Measurements from ENCODE around the gene PPTC7.
"Not testable (repeated sequence)": the region's sequence is repeated elsewhere in the genome, so short reads cannot be mapped to it uniquely, and the experiment has no call there.

The PPTC7 gene

GRCh38 chr12:110534811-110535210 is 48.3 kb downstream of the PPTC7 start:
- Histone ChIP-seq H3K9me3 (ENCODE audit: severe bottlenecking) (no peaks in the 10 kb centered on the region), H3K27me3 (ENCODE audit: insufficient read depth, low read depth, severe bottlenecking) (no peaks in the 10 kb centered on the region), H3K36me3 (peaks cover 35% of the 10 kb centered on the region), H3K4me3 (ENCODE audit: low read depth, low read length) (no peak overlapping the region), H3K27ac (no peak overlapping the region)
- DNase-seq: no peak
- TF ChIP-seq, protein P1, sequence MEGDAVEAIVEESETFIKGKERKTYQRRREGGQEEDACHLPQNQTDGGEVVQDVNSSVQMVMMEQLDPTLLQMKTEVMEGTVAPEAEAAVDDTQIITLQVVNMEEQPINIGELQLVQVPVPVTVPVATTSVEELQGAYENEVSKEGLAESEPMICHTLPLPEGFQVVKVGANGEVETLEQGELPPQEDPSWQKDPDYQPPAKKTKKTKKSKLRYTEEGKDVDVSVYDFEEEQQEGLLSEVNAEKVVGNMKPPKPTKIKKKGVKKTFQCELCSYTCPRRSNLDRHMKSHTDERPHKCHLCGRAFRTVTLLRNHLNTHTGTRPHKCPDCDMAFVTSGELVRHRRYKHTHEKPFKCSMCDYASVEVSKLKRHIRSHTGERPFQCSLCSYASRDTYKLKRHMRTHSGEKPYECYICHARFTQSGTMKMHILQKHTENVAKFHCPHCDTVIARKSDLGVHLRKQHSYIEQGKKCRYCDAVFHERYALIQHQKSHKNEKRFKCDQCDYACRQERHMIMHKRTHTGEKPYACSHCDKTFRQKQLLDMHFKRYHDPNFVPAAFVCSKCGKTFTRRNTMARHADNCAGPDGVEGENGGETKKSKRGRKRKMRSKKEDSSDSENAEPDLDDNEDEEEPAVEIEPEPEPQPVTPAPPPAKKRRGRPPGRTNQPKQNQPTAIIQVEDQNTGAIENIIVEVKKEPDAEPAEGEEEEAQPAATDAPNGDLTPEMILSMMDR (IDR thresholded peaks at IDR 0.05; ENCODE audit: low read depth, low read length): no peak

DNA sequence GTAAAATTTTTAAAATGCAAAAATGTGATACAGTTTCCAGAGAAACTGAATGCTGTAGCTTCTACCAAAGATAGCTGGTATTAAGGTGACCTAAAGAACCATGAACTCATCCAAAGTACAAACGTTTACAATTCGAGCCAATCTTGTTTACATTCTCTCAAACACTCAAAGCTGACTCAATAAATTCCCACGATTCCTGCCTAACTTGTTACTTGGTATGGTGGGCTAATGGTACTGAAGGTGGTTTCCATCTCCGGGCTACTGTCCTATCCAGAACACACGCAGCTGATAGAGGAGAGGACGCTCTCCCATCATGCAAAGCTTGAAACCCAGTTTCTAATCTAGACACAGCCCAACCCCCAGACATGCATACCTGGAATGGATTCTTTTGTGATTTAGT is 49.5 kb downstream of the PPTC7 start:
- H3K4me3 ChIP-seq (ENCODE audit: low read depth, low read length): no peak overlapping the region
- H3K9me3 ChIP-seq (ENCODE audit: severe bottlenecking): no peaks in the 10 kb centered on the region
- H3K36me3 ChIP-seq: peaks cover 29% of the 10 kb centered on the region
- DNase-seq: no peak
- H3K27ac ChIP-seq: no peak overlapping the region
- no peaks in the 10 kb centered on the region for H3K27me3 ChIP-seq (ENCODE audit: insufficient read depth, low read depth, severe bottlenecking)
- TF ChIP-seq, protein P1 (IDR thresholded peaks at IDR 0.05; ENCODE audit: low read depth, low read length): no peak

GRCh38 chr12:110532644-110533043 is 50.5 kb downstream of the PPTC7 start:
- H3K27ac ChIP-seq: no peak overlapping the region
- no peaks in the 10 kb centered on the region for H3K9me3 ChIP-seq (ENCODE audit: severe bottlenecking)
- no peak for DNase-seq
- H3K36me3 ChIP-seq: peaks cover 19% of the 10 kb centered on the region
- no peak overlapping the region for H3K4me3 ChIP-seq (ENCODE audit: low read depth, low read length)
- TF ChIP-seq, protein P1 (IDR thresholded peaks at IDR 0.05; ENCODE audit: low read depth, low read length): no peak
- no peaks in the 10 kb centered on the region for H3K27me3 ChIP-seq (ENCODE audit: insufficient read depth, low read depth, severe bottlenecking)

DNA sequence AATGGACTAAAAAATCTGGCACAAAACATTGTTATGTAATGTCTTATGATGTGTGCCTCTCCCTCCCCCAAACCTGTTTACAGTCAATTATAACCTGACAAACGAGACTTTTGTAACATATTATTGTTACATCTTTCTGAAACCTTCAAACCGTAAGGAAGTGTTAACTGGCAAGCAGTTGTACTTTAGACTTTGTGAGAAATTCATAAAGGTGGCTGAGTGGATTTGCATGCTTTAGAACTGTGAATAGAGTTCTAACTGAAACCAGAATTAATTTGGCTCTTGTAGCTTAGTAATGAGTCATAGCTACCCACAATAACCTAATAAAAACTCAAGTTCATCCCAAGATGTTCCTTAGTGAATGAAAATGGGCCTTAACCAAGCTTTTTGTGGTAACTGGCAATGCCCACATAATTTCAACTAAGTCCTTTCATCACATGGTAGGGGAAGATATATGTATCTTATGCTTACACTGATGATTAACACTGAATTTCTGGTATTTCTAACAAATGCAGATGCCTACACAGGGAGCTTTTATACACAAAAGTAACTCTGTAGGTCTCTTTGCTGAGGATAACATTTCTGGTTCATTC is 51.3 kb downstream of the PPTC7 start:
- Histone ChIP-seq H3K4me3 (ENCODE audit: low read depth, low read length) (no peak overlapping the region), H3K27ac (no peak overlapping the region), H3K9me3 (ENCODE audit: severe bottlenecking) (no peaks in the 10 kb centered on the region), H3K36me3 (peaks cover 12% of the 10 kb centered on the region), H3K27me3 (ENCODE audit: insufficient read depth, low read depth, severe bottlenecking) (no peaks in the 10 kb centered on the region)
- TF ChIP-seq, protein P1 (IDR thresholded peaks at IDR 0.05; ENCODE audit: low read depth, low read length): no peak
- no peak for DNase-seq

- Histone ChIP-seq H3K27ac (no peak overlapping the region), H3K4me3 (ENCODE audit: low read depth, low read length) (no peak overlapping the region), H3K36me3 (no peaks in the 10 kb centered on the region; the same call in 1 of the 2 replicates), H3K9me3 (ENCODE audit: severe bottlenecking) (no peaks in the 10 kb centered on the region), H3K27me3 (ENCODE audit: insufficient read depth, low read depth, severe bottlenecking) (no peaks in the 10 kb centered on the region)
- DNase-seq: no peak
- TF ChIP-seq, protein P1 (IDR thresholded peaks at IDR 0.05; ENCODE audit: low read depth, low read length): no peak
Observed at GRCh38 chr12:110530511-110530910, 52.6 kb downstream of the PPTC7 start.

DNA sequence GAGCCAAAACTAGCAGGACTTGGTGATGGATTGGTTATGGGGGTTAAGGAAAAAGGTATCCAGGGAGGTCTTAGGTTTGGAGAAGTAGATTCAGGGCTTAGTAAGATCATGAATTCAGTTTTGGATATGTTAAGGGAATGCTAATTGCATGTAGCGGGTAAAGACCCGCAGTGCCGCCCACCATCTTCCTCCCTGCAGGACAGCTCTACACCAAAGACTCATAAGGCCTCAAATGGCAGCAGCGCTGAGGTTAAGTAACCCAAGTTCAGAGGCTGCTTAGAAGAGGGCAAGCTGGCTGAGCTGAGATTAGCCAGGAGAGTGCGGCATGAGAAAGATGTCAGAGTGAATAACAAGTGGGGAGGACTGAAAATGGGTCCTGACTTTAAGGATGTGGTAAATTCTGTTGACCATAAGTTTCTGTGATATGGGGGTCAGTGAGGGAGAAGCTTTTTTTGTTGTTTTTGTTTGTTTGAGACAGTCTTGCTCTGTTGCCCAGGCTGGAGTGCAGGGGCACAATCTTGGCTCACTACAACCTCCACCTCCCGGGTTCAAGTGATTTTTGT is 54.8 kb downstream of the PPTC7 start:
- peak; percentile 42 for DNase-seq
- H3K9me3 ChIP-seq (ENCODE audit: severe bottlenecking): no peaks in the 10 kb centered on the region
- no peaks in the 10 kb centered on the region for H3K27me3 ChIP-seq (ENCODE audit: insufficient read depth, low read depth, severe bottlenecking)
- TF ChIP-seq, protein P1 (IDR thresholded peaks at IDR 0.05; ENCODE audit: low read depth, low read length): no peak
- H3K36me3 ChIP-seq: no peaks in the 10 kb centered on the region; the same call in 1 of the 2 replicates
- no peak overlapping the region for H3K4me3 ChIP-seq (ENCODE audit: low read depth, low read length)
- H3K27ac ChIP-seq: no peak overlapping the region

- not testable (repeated sequence) for H3K9me3 ChIP-seq (ENCODE audit: severe bottlenecking); H3K36me3 ChIP-seq; H3K4me3 ChIP-seq (ENCODE audit: low read depth, low read length); H3K27ac ChIP-seq; H3K27me3 ChIP-seq (ENCODE audit: insufficient read depth, low read depth, severe bottlenecking); DNase-seq
Observed at GRCh38 chr12:110520876-110521712, 62.0 kb downstream of the PPTC7 start.

DNA sequence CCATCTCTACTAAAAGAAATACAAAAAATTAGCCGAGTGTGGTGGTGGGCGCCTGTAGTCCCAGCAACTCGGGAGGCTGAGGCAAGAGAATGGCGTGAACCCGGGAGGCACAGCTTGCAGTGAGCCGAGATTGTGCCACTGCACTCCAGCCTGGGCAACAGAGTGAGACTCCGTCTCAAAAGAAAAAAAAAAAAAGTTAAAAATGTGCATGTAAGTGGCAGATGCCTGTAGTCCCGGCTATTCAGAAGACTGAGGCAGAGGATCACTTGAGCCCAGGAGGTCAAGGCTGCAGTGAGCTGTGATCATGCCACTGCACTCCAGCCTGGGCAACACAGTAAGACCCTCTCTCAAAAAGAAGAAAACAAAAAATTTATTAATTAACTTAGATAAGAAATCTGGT is 65.1 kb downstream of the PPTC7 start:
- not testable (repeated sequence) for H3K27ac ChIP-seq; H3K27me3 ChIP-seq (ENCODE audit: insufficient read depth, low read depth, severe bottlenecking); H3K4me3 ChIP-seq (ENCODE audit: low read depth, low read length); H3K9me3 ChIP-seq (ENCODE audit: severe bottlenecking); DNase-seq; H3K36me3 ChIP-seq

Measured in WERI-Rb-1 (cell line).